Superior temporal gyrus (tissue), 1 donor: ENCODE measurements around the gene GUCY2F.
A peak's percentile ranks its signal among the peaks of the same experiment; 100 is the strongest.

ENCODE experiments used
- DNase-seq: peaks from one replicate; pipeline ENCODE4 v3.0.0-alpha.2; 2016; ENCODE audit errors: extremely low spot score

Gene GUCY2F

DNA sequence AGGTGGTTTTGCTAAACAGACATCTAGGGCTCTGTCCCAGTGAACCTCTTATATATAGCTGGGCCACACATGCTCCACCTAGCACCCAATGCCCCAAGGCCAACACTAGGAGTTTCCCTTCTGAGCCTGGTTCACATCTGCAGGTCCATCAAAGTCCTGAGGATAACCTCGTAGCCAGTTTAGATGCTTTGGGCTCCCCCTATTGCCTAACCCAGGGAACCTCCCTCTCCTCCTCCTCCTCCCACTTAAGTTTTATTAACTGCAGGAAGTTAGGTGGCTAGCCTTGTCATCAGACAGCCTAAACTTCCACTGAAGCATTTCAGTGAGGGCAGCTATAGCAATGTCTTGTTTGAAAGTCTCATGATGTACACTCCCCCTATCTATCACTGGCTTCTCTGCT is 88.0 kb downstream of the GUCY2F start:
- DNase-seq = no peak

DNA sequence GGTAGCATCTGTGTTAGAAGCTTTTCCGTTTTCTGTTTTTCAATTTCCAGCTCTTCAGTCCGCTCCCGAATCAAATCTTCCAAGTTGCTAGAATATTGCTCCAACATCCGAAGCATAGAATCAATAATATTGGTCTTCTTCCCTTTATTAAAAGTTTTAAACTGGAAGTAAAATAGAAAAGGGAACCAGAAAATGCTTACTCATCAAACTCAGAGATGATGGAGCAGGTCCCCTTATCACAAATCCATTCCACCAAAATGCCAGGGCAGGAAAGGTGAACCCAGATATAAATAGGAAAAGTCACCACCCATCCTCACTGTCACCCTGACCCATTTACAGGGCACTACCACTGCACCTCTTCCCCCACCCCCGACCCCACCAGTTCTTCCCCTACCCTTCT is 89.0 kb downstream of the GUCY2F start:
- DNase-seq = no peak

DNA sequence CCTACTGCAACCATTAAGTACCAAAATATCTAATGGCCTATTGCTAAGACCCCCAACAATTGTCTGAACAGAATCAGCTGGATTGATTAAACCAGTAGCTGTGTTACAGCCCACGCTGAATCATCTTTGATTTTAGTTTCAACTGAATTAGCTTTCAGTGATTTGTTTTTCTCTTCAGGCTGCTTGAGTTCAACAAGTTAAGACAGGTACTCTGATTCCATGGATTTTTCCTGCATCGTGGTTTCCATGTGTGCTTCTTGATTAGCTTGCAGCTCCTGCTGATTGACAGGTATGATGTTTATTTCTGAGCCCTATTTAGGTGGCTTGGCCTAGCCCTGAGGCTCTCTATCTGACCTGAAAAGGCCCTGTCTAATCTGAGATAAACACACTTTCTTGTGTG is 91.3 kb downstream of the GUCY2F start:
- DNase-seq = no peak

DNA sequence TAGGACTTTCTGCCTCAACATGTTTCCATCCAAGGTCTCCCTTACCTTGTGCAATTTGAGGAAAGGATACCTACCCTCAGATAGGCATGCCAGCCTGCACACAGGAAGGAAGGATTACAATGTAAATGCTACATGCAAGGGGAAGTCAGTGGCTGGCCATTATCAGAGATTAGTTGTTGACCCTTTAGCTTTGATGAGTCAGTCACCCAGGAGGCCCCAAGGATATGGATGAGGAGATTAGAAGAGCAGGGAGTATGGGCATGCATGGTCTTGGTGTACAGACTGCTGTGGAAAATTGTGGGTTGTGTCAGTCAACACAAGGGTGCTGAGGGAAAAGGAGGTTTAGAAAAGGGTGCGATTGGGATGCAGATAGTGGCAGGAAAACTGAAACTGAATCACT is 92.0 kb downstream of the GUCY2F start:
- no peak for DNase-seq

DNA sequence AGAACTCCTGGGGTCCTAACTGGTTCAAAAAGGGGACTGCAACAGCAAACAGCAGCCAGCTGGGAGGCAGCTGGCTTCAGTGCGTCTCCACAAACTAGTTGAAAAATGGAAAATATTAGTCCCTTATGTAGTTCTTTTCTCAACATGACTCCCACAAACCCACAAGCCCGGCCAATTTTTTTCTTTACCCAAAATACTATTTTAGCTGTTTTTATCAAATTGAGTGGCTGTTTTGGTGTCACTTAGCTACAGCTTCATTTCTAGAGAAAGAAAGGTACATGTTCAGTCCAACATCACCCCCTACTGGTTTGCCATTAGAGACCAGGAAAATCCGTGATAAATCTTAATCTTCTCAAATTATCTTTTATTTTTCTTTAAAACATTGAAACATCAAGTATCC is 97.2 kb downstream of the GUCY2F start:
- peak; percentile 49 for DNase-seq

DNA sequence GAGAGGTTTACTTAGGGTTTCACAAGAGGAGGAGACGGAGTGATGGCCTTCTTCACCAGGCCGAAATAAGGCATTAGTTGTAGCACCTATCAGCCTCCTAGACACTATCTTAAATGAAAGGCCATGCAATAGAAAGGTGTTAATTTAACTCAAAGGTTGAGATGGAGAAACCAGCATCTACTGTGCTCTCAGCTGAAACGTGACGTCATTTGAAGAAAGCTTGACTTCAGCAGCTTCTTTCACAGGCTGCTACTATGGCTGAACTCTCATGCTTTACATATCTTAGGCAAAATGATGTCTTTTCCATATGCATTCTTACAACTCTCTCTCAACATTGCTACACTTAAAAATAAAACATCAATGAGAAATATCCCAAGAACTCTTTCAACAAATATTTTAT is 99.6 kb downstream of the GUCY2F start:
- DNase-seq = no peak

DNA sequence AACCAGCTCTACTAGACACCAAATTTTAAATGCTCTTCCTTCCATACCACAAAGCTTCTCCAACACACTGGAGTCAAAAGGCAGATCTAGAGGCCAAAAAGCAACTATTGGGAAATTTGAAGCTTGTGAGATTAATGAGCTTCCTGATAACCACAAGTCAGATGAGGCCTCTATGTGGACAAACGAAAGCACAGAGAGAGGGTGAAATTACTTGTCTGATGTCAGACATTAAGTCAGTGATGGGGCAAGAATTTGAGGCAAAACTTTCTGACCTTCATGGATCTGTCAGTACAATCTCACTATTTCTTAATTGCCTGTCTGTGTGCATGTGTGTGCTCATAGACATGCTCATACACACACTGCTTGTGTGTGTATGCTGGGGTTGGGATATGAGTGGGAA is 103.6 kb downstream of the GUCY2F start:
- no peak for DNase-seq

DNA sequence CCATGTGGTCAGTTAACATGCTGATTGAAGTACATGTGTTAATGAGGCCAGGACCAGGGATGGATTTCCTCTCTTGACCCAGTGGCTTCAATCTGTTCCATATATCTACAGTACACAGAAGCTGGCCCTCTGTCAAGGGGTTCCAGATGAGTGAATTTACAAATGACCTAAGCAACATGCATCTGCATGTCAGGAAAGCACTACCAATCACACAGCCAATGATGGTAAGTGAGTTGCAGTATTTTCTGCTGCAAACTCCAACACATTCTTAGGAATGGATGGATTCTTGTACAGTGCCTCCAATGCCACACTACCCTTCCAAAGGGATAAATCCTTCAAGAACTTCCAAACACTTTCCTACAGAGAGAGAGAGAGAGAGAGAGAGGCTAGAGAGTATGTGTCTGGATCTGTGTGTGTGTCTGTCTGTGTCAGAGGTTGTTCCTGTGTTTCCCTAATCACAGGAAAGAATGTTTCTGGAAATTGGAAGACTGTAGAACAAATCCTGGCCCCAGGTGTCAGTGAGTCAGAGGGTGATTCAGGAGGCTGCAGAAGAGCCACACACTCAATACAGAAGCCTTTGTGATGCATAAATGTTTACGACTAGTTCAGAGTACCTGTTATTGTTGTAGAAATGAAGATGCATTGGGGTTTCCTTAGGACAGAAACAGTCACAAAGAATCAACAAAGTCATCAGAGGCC is 107.5 kb downstream of the GUCY2F start:
- no peak for DNase-seq

DNA sequence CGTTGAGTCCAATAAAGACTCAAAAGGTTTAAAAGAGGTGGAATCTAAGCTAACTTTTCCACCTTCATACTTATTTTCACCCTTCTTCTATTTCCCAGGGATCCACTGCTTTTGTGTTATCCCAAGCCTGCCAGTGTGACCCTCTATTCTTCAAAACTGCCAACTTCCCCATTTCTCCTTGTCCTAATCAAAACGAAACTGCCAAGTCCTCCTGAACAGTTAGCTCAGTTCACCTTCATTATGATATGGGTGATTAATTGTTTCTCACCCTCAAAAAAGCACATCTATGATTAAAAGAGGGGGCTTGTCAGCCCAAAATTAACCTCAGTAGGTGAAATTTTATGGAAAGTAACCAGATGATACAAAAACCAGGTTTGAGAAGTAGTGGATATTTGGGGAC is 108.4 kb downstream of the GUCY2F start:
- no peak for DNase-seq

DNA sequence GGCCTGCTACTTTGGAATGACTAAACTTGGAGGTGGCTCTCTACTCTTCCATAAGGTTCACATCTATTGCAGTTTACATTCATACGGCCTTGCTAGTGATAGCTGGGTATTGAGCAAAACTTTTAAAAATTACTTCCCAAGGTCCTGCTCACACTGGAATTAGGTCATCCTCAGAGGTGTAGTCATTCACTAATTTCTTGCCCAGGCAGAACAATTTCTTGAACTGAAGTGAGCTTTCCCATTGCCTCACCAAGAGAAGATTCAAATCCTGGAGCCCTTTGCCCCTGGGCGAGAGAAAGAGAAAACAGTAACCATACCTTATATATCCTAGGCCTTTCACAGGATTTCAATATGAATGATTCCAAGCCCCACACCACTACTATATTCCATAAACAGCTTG is 109.2 kb downstream of the GUCY2F start:
- no peak for DNase-seq

DNA sequence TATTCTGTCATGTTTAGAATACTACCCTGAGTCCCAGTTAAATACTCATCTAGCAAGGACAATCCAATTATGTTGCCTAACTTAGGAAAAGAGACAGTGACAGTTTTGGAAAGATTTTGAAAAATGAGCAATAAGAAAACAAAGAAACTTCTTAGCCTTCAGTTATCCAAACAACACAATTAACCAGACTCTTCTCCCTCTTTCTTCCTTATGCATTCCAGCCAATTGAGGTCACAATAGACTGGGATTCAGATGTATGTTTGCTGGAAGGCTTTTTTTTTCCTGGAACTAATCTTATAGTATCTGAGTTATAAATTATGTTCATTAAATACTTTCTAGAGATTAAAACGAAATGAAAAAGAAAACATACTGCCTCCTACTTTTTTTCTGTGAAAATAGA is 109.6 kb downstream of the GUCY2F start:
- DNase-seq = no peak

DNA sequence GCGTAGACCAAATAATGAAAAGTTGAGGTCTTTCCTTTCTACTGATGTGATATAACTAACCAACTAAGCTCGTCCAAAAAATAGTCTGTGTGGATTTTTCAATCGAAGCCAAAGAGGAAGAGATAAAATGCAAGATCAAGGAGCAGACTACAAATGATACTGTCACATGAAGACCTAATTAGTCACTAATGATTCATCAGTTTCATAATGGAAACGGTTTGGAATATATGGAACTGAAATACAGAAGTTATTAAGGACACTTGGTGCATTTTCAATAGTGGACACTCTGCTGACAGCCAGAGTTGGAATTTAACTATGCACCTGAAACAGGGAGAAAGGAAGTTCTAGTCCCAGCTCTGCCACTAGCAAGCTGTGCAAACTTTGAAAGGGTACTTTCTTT is 119.8 kb downstream of the GUCY2F start:
- DNase-seq = no peak

DNA sequence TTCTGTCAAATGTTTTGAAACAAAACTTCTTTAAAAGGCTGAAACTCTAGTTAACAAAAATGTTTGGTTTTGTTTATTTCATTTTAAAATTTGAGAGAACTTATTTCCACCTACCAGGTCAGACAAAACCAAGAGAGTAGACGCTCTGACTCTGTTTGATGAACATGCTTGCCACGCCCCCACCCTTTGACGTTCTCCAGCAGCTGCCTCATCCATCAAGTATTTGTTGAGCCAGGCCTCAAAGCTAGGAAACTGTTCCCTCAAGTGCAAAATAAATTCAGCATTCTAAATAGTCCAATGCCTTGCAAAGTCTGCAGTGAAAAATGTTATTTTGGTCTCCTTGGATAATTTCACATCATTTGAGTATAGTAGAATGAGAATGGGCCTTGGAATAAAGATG is 121.6 kb downstream of the GUCY2F start:
- no peak for DNase-seq

DNA sequence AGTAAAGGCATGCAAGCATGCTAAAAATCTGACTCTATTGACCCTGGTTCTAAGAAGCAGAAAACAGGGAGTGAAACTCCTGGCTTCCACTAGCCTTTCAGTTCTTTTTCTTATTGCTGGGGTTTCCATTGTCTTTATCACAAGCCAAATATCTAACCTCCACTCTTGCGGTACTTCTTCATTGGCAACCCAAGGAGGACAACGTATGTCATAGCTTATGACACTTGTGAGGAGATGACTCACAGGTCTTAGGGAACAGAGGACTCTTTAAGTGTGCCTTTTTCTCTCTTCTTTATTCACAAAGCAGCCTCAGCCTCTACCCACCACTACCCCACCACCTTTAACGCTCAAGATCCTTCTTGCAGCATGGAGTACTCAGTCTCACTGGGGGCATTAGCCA is 124.2 kb downstream of the GUCY2F start:
- no peak for DNase-seq

DNA sequence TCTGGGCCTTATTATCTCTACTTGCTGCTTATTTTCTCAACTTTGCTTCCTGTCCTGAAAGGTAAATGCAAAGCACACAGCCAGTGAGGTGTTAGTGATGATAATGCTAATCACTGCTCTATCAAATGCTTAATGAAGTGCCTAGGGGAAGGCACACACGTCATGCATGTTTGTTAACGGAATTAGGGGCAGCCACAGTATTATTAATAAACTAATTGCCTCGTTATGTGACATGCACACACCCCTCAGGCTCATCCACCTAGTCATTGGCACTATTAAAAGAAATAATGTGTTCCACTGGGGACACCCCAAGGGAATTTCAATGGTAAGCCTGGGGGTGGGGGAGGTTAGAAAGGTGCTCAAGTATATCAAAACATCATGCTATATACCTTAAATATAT is 125.2 kb downstream of the GUCY2F start:
- DNase-seq = no peak

DNA sequence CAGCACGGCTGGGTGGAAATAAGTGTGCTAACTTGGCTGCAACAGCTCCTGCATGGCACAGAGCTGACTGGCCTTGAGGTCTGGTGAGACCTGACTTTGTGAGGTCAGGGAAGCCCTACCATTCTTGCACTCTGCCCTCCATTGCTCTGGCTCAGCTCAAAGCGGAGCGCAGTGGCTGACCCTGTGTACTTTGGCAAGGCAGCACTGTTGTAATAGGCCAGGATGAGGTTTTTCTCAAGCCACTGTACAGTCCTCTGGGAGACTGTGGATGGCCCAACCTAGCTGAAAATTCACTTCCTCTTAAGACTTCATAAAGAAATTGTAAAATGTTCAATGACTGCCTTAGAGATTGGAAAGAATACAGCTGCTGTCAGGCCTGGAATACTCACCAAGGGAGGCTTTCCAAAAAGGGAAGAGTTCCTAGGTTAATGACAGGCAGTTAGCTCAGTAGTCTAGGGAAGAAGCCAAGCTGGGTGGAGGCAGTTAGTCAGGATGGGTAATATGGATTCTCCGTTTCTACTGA is 129.8 kb downstream of the GUCY2F start:
- DNase-seq = no peak

DNA sequence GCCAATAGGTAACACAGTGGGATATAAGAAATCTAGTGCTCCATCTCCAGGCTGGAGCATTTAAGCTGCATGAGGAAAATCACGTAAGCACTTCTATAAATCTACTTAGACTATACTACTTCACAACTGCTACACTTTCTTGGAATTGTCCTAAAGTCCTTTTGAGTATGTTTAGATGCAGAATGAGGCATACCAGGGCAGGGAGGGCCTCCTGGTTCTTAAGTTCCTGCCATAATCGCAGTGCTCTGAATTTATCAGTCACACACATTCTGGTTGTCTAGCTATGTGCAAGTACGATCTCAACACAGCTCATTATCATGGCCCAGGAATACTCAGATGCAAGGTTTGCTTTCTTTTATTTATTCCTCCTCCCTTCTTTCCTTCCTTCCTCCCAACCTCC is 130.3 kb downstream of the GUCY2F start:
- DNase-seq = no peak

DNA sequence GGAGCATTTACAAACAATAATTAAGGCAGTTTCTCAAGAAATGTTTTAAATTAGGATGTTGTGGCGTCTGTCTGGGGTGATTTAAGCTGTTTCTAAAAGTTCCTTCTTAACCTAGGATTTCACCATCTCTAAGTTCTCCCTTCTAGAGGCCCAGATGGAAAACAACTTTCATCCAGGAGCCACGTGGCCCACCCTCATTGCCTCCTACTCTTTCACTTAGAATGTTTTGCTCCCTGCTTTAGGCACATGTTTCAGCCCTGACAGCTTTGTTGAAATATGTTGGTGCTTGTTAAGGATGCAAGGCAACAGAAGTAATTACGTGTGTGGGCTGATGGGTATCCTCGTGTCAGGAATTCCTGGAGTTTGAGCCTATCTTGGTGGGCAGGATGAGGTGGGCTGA is 131.3 kb downstream of the GUCY2F start:
- no peak for DNase-seq

DNA sequence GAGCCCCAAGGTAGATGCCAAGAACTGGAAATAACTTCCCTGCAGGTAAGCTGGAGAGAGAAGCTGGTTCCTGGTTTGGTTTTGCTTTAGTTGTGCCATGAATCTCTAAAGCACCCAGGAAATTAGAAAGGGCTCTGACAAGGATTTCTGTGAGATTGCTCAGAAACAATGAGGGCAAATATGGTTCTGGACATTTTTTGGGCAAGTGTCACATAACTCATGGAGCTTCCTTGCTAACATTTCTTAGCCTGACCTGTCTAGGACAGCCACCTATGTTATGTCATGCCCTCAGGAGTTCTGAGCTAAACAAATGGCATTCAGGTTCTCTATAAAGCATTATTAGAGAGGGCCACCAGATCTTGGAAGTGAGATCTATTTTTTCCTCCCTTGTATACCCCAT is 131.8 kb downstream of the GUCY2F start:
- DNase-seq = no peak

DNA sequence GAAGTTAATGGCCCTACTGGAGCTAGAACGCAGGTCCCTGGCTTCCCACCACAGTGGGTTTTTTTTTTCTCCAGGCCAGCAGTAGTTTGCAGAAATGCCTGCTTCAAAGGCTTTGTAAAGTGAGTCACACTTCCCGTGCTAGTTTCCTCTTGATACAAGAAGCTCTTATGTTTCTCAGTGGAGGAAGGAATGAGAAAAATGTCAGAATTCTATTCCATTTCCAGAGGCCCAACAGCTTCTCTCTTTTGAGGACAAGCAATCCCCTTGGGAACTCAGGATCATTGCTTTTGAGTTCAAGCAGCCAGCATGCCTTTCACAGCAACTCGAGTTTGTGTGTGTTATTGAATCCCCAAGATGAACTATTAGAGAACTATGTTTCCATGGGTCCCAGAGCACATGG is 134.3 kb downstream of the GUCY2F start:
- DNase-seq = no peak

DNA sequence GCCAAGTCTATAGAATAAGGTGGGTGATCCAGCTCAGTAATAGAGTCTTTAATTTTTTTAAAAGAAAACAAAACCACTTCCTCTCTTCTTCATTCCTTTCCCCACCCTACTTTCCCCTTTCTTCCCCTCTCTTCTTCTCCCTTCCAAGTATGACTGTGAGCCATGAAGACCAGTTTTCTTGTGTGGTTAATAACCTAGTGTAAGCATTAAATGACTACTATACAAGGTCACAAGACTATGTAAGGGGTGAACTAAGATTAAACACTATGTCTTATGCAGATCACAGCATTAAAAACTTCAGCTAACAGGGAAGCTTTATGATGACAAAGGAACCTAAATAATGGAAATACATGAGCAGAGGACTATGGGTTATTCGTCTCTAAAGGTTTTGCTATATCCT is 135.4 kb downstream of the GUCY2F start:
- no peak for DNase-seq

DNA sequence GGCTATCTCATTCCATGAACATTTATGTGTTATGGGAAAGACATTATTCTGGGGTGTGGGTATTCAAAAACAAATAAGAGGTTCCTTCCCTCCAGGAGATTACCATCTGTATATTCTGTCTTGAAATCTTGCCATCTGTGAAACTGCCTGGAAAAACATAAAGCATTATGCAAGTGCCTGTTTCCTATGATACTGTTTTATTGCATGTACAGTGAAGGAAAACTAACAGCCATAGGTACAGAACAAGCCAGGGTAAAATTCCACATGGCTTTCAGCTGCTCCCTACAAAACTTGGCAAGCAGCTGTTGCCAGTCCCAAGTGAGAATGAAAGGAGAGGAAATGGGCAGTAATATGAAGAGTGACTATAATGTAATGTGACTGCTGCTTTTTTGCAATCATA is 136.0 kb downstream of the GUCY2F start:
- no peak for DNase-seq

DNA sequence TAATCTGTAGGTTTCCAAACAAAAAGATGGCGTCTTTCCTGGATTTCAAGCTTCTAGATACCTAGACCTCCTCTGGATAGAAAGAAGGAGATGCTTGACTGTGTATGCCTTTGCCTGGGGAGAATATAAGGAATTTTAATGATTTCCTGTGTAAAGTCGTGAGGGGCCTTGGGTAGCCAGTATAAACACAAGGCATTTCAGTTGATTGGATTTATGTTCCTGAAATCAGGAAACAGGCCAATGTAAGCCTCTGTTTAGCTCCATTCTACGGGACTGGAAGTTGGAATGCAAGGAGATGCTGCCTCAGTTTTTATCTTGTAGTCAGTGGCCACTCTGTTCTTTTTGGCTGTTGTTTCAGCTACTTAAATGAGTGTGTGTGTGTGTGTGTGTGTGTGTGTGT is 137.2 kb downstream of the GUCY2F start:
- no peak for DNase-seq

DNA sequence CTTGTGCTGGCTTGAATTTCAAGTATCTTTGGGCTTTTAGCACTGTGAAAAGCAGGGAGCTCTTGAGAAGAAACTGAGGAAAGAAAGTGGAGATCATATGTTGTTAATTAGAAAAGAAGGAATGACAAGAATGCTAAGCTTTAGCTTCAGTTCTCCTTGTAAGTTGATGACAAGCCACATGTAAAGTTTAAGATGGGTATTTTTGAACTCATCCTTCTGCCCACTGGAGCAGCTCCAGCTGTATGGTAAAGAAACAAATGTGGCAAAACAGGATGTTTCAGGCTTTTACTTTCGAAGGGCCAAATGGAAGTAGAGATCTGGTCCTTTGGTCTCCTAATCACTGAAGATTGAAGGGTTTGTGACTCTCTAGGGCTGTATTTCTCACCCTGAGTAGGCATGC is 137.8 kb downstream of the GUCY2F start:
- DNase-seq = no peak
